Panc1 (cell line): ENCODE data around the gene DYNC1I1. TPM values are rescaled to one million over a fixed set of nuclear protein-coding genes. Genes with fewer than 3 reads are reported as not detected.
A peak's percentile ranks its signal among the peaks of the same experiment; 100 is the strongest.

Source experiments
- ATAC-seq: fragments of 200-7000 bp; cut with Tn5 transposase; 2 replicates; pipeline ENCODE4 v1.9.1; 2020; ENCODE audit warnings: mild to moderate bottlenecking, moderate library complexity
- BruUV-seq: library from RNA; stranded (reverse); fragments of 400-500 nt; replicated peaks from 2 replicates; lab custom pipeline; 2021; lab: Mats Ljungman, UMichigan
- CTCF ChIA-PET: fragments of 300-600 bp; sonication (Branson Sonifier 250); formaldehyde crosslinking; loops from one replicate; lab custom pipeline; 2022; ENCODE audit warnings: antibody characterized with exemption; lab: Charles Lee
- POLR2A ChIA-PET: fragments of 300-600 bp; sonication (Branson Sonifier 250); formaldehyde crosslinking; loops from one replicate; lab custom pipeline; 2022; ENCODE audit warnings: antibody characterized with exemption; lab: Charles Lee
- DNase-seq: peaks from one replicate; pipeline ENCODE4 v3.0.0-alpha.2; 2010; ENCODE audit warnings: low read depth, low spot score
- H3K27ac ChIP-seq: 2 replicates; pipeline ENCODE4 v1.5.1; 2011; ENCODE audit warnings: mild to moderate bottlenecking, low read length, inconsistent platforms
- H3K27me3 ChIP-seq: fragments of 200-500 bp; sonication (Bioruptor generic); 2 replicates; pipeline ENCODE4 v1.6.0; 2014; ENCODE audit warnings: low read length, inconsistent platforms; ENCODE audit not compliant: control insufficient read depth, insufficient read depth
- H3K36me3 ChIP-seq: fragments of 200-500 bp; sonication (Bioruptor generic); 2 replicates; pipeline ENCODE4 v1.5.1; 2014; ENCODE audit warnings: inconsistent platforms, mild to moderate bottlenecking, low read length, moderate library complexity; ENCODE audit not compliant: control insufficient read depth, insufficient read depth
- H3K4me1 ChIP-seq: 2 replicates; pipeline ENCODE4 v1.5.1; 2011; ENCODE audit warnings: inconsistent platforms, mild to moderate bottlenecking, low read length, moderate library complexity; ENCODE audit not compliant: control insufficient read depth, insufficient read depth
- H3K4me3 ChIP-seq, 2 experiments: 2 replicates each; pipeline ENCODE4 v1.5.1; 2011 to 2012; ENCODE audit warnings: low read depth in 2 of 2, low read length in 2 of 2, mild to moderate bottlenecking in 2 of 2, inconsistent platforms in 1 of 2, moderate library complexity in 1 of 2
- H3K9me3 ChIP-seq: fragments of 200-500 bp; sonication (Bioruptor generic); 2 replicates; pipeline ENCODE4 v1.5.1; 2014; ENCODE audit warnings: low read depth, mild to moderate bottlenecking, inconsistent platforms, low read length, moderate library complexity; ENCODE audit not compliant: control insufficient read depth, insufficient read depth
- POLR2AphosphoS5 ChIP-seq: IDR thresholded peaks from 2 replicates; pipeline ENCODE4 v1.6.1; 2012; ENCODE audit warnings: mild to moderate bottlenecking, low read depth, low read length, moderate library complexity
- SIN3A ChIP-seq: IDR thresholded peaks from 2 replicates; pipeline ENCODE4 v1.6.1; 2012; ENCODE audit warnings: low read depth, mild to moderate bottlenecking, low read length, moderate library complexity, borderline replicate concordance; ENCODE audit not compliant: insufficient read depth
- TCF7L2 ChIP-seq: IDR thresholded peaks from 2 replicates; pipeline ENCODE4 v1.6.1; 2011; ENCODE audit warnings: mild to moderate bottlenecking, low read depth, low read length, inconsistent platforms
- in situ Hi-C: cut with HindIII; loops from 2 replicates; pipeline ENCODE4 v1.10.0; 2016; ENCODE audit warnings: low sequenced_read_pairs, low pct_unique_long_range_greater_than_20kb
- intact Hi-C: fragments of 100-400 bp; cut with micrococcal nuclease; formaldehyde crosslinking; loops from one replicate; pipeline ENCODE4 v1.10.0; 2022; ENCODE audit not compliant: unreplicated experiment
- total RNA-seq: library from RNA; stranded (reverse); gene quantifications from one replicate; pipeline ENCODE4 v1.2.1, GENCODE V29; 2021; ENCODE audit not compliant: unreplicated experiment
- TF ChIP-seq, protein P1 (sequence below), 2 experiments: IDR thresholded peaks; 2 replicates each; pipeline ENCODE4 v1.6.1; 2011 to 2012; ENCODE audit warnings: low read depth in 2 of 2, control low read depth in 1 of 2, low read length in 1 of 2, mild to moderate bottlenecking in 1 of 2, moderate library complexity in 1 of 2; ENCODE audit not compliant: insufficient read depth in 1 of 2
- TF ChIP-seq, protein P2 (sequence below): fragments of 450-650 bp; IDR thresholded peaks from 2 replicates; pipeline ENCODE4 v1.5.1; 2017; ENCODE audit warnings: mild to moderate bottlenecking

Gene DYNC1I1
- total RNA-seq, 1 experiment from 2014 or later = 0.13 TPM

DNA sequence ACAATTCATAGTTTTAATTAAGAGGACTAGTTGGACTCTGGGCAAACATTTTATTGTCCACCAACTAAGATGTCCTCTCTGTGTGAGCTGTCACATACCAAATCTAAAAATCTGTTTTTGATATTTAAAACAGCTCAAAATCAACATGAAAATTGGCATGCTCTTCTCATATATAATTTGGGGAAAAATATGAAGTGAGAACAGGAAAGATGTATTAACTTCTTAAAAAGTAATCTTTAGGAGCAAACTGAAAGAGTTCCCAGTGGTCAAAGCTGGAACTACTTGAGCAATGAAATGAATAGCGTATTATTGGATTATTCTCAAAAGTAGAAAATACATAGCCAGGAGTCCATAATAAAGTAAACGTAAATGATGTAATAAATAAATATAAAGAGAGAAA, 147.2 kb downstream of the DYNC1I1 start:
- CTCF ChIA-PET = no interaction called here
- no peak overlapping the region for H3K27ac ChIP-seq
- ATAC-seq (no peak), DNase-seq (no peak)
- no peaks in the 10 kb centered on the region for H3K36me3 ChIP-seq
- peaks cover 3% of the 10 kb centered on the region; the same call in 1 of the 2 replicates for H3K4me1 ChIP-seq
- TF ChIP-seq TCF7L2 = no peak
- TF ChIP-seq POLR2AphosphoS5 = no peak
- TF ChIP-seq, protein P1, sequence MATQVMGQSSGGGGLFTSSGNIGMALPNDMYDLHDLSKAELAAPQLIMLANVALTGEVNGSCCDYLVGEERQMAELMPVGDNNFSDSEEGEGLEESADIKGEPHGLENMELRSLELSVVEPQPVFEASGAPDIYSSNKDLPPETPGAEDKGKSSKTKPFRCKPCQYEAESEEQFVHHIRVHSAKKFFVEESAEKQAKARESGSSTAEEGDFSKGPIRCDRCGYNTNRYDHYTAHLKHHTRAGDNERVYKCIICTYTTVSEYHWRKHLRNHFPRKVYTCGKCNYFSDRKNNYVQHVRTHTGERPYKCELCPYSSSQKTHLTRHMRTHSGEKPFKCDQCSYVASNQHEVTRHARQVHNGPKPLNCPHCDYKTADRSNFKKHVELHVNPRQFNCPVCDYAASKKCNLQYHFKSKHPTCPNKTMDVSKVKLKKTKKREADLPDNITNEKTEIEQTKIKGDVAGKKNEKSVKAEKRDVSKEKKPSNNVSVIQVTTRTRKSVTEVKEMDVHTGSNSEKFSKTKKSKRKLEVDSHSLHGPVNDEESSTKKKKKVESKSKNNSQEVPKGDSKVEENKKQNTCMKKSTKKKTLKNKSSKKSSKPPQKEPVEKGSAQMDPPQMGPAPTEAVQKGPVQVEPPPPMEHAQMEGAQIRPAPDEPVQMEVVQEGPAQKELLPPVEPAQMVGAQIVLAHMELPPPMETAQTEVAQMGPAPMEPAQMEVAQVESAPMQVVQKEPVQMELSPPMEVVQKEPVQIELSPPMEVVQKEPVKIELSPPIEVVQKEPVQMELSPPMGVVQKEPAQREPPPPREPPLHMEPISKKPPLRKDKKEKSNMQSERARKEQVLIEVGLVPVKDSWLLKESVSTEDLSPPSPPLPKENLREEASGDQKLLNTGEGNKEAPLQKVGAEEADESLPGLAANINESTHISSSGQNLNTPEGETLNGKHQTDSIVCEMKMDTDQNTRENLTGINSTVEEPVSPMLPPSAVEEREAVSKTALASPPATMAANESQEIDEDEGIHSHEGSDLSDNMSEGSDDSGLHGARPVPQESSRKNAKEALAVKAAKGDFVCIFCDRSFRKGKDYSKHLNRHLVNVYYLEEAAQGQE (IDR thresholded peaks at IDR 0.05; ENCODE audit: insufficient read depth in 1 of 2, low read depth in 2 of 2, low read length in 1 of 2) = no peak
- TF ChIP-seq, protein P2, sequence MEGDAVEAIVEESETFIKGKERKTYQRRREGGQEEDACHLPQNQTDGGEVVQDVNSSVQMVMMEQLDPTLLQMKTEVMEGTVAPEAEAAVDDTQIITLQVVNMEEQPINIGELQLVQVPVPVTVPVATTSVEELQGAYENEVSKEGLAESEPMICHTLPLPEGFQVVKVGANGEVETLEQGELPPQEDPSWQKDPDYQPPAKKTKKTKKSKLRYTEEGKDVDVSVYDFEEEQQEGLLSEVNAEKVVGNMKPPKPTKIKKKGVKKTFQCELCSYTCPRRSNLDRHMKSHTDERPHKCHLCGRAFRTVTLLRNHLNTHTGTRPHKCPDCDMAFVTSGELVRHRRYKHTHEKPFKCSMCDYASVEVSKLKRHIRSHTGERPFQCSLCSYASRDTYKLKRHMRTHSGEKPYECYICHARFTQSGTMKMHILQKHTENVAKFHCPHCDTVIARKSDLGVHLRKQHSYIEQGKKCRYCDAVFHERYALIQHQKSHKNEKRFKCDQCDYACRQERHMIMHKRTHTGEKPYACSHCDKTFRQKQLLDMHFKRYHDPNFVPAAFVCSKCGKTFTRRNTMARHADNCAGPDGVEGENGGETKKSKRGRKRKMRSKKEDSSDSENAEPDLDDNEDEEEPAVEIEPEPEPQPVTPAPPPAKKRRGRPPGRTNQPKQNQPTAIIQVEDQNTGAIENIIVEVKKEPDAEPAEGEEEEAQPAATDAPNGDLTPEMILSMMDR = no peak; the same call in 1 of the 2 replicates
- no peak for TF ChIP-seq SIN3A
- no peaks in the 10 kb centered on the region for H3K9me3 ChIP-seq
- in situ Hi-C loops (no loop called here), intact Hi-C loops (loop anchor here (10.0 kb wide), 2 partner anchors 155 to 1925 kb away; no protein-coding TSS in a partner anchor)
- peaks cover 2% of the 10 kb centered on the region for H3K27me3 ChIP-seq
- POLR2A ChIA-PET = no interaction called here
- BruUV-seq = no TSS peak
- H3K4me3 ChIP-seq = no peak overlapping the region

DNA sequence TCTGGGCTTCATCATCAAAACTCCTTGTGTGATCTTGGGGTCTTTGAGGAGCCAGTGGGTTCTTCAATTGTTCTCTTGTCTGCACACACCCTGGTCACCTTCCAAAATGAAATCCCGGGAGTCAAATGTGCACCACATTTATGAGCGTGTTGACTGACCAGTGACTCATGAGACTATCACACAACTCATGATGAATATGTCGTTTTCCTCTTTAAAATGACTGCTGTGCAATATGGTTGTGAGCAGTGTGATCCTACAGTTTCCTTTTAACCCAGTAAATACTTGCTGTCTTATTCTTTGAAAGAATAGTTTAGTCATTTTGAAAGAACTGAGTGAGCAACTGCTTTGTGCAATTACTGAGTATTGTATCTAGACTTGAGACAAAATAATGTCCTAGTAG, 149.2 kb downstream of the DYNC1I1 start:
- Histone ChIP-seq H3K27me3 (no peaks in the 10 kb centered on the region; the same call in none of the 2 replicates), H3K4me1 (0 out of 2 replicates have a peak, but pooled peaks cover 3% of the 10 kb centered on the region), H3K36me3 (no peaks in the 10 kb centered on the region), H3K9me3 (no peaks in the 10 kb centered on the region), H3K4me3 (no peak overlapping the region), H3K27ac (no peak overlapping the region)
- CTCF ChIA-PET = no interaction called here
- intact Hi-C loops (no loop called here), in situ Hi-C loops (no loop called here)
- ATAC-seq (no peak), DNase-seq (peak; percentile 15)
- BruUV-seq = no TSS peak
- TF ChIP-seq POLR2AphosphoS5 (no peak), SIN3A (no peak), TCF7L2 (no peak)
- TF ChIP-seq, protein P1 (IDR thresholded peaks at IDR 0.05; ENCODE audit: insufficient read depth in 1 of 2, low read depth in 2 of 2, low read length in 1 of 2) = no peak
- TF ChIP-seq, protein P2 = no peak
- POLR2A ChIA-PET = no interaction called here
